Measurements from ENCODE around the gene INIP.

DNA sequence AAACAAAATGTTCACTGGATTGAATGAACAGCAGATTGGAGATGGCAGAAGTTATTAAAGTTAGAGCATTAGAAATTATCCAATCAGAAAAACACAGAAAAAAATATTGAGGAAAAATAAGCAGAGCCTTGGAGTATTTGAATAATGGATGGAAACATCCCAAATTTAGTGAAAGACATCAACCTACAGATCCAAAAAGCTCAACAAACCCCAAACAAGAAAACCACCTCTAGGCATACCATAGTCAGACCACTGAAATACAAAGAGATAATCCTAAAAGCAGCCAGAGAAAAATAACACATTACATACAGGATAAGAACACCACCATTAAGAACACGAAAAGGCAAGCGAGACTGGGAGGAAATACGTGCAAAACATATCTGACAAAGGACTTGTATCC is 5.2 kb downstream of the INIP start:
- TF ChIP-seq, protein P1, sequence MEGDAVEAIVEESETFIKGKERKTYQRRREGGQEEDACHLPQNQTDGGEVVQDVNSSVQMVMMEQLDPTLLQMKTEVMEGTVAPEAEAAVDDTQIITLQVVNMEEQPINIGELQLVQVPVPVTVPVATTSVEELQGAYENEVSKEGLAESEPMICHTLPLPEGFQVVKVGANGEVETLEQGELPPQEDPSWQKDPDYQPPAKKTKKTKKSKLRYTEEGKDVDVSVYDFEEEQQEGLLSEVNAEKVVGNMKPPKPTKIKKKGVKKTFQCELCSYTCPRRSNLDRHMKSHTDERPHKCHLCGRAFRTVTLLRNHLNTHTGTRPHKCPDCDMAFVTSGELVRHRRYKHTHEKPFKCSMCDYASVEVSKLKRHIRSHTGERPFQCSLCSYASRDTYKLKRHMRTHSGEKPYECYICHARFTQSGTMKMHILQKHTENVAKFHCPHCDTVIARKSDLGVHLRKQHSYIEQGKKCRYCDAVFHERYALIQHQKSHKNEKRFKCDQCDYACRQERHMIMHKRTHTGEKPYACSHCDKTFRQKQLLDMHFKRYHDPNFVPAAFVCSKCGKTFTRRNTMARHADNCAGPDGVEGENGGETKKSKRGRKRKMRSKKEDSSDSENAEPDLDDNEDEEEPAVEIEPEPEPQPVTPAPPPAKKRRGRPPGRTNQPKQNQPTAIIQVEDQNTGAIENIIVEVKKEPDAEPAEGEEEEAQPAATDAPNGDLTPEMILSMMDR (conservative IDR thresholded peaks at IDR 0.05; ENCODE audit: low read depth in 2 of 2), result no peak
- TF ChIP-seq POLR2AphosphoS5 (IDR thresholded peaks at IDR 0.05; ENCODE audit: low read depth), result no peak
- no peak for TF ChIP-seq EZH2 (IDR thresholded peaks at IDR 0.05; ENCODE audit: low read depth, unreplicated experiment)
- TF ChIP-seq EZH2phosphoT487 (IDR thresholded peaks at IDR 0.05; ENCODE audit: unreplicated experiment), result no peak
- TF ChIP-seq ZNF331 (CRISPR knock-in tag; IDR thresholded peaks at IDR 0.05; ENCODE audit: low read depth), result no peak
- TF ChIP-seq, protein P2, sequence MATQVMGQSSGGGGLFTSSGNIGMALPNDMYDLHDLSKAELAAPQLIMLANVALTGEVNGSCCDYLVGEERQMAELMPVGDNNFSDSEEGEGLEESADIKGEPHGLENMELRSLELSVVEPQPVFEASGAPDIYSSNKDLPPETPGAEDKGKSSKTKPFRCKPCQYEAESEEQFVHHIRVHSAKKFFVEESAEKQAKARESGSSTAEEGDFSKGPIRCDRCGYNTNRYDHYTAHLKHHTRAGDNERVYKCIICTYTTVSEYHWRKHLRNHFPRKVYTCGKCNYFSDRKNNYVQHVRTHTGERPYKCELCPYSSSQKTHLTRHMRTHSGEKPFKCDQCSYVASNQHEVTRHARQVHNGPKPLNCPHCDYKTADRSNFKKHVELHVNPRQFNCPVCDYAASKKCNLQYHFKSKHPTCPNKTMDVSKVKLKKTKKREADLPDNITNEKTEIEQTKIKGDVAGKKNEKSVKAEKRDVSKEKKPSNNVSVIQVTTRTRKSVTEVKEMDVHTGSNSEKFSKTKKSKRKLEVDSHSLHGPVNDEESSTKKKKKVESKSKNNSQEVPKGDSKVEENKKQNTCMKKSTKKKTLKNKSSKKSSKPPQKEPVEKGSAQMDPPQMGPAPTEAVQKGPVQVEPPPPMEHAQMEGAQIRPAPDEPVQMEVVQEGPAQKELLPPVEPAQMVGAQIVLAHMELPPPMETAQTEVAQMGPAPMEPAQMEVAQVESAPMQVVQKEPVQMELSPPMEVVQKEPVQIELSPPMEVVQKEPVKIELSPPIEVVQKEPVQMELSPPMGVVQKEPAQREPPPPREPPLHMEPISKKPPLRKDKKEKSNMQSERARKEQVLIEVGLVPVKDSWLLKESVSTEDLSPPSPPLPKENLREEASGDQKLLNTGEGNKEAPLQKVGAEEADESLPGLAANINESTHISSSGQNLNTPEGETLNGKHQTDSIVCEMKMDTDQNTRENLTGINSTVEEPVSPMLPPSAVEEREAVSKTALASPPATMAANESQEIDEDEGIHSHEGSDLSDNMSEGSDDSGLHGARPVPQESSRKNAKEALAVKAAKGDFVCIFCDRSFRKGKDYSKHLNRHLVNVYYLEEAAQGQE (IDR thresholded peaks at IDR 0.05; ENCODE audit: unreplicated experiment), result no peak

Data from GM23338 (cell line).